ENCODE measurements around the gene GOLGA6L26. TPM values are rescaled to one million over a fixed set of nuclear protein-coding genes. Genes with fewer than 3 reads are reported as not detected.
"Not testable (repeated sequence)": the region's sequence is repeated elsewhere in the genome, so short reads cannot be mapped to it uniquely, and the experiment has no call there.

Gene GOLGA6L26
- total and polyA plus RNA-seq, 12 donors, result not detected

GRCh38 chr15:23303654-23304053 lies 30.3 kb downstream of the GOLGA6L26 start:
- intact Hi-C loops (cut with DNase I); H3K9me3 ChIP-seq (replicated peaks in 1 of 3); H3K27me3 ChIP-seq; H3K36me3 ChIP-seq (replicated peaks in 1 of 2): not testable (repeated sequence)
- WGBS, 4 donors, result 0% methylated on average over 3 to 43 of the region's 55 CpGs; no CpG with 5 or more reads in 1 of the 4 donors
- peak; percentile 26 to 48 for TF ChIP-seq POLR2A (IDR thresholded peaks at IDR 0.05)
- DNase-seq, result peak; percentile 22 to 76 (median 46)
- Histone ChIP-seq H3K4me3 (peak overlapping the region in 1 of 4 donors; percentile 63), H3K4me1 (replicated peaks in 1 of 2) (peaks cover 0 to 18% of the 10 kb centered on the region in 2 donors), H3K27ac (peak overlapping the region in 1 of 5 donors; percentile 92)

GRCh38 chr15:23303246-23303645 lies 30.8 kb downstream of the GOLGA6L26 start:
- DNase-seq; H3K27me3 ChIP-seq; H3K9me3 ChIP-seq (replicated peaks in 1 of 3); intact Hi-C loops (cut with DNase I); H3K27ac ChIP-seq; H3K36me3 ChIP-seq (replicated peaks in 1 of 2): not testable (repeated sequence)
- H3K4me1 ChIP-seq (replicated peaks in 1 of 2), result peaks cover 0 to 18% of the 10 kb centered on the region in 2 donors
- H3K4me3 ChIP-seq, result peak overlapping the region in 1 of 4 donors; percentile 16
- no CpG with 5 or more reads among the region's 33 CpGs for WGBS, 4 donors

Small RNA genes lying within 50 kb of the gene (small RNA-seq; reads per million reads assigned to genes)
- 0 reads per million in 2 donors for gene RN7SL536P

Other genes with a start within 250 kb of the GOLGA6L26 start
- not detected for gene GOLGA6L1, start 197.4 kb downstream of the GOLGA6L26 start, total RNA-seq
- not detected for gene GOLGA6L1, start 197.4 kb downstream of the GOLGA6L26 start, polyA plus RNA-seq
- under 1 TPM; 0.11 to 0.36 (median 0.20) TPM for gene GOLGA8S, start 20.6 kb upstream of the GOLGA6L26 start, total RNA-seq
- gene GOLGA8S, start 20.6 kb upstream of the GOLGA6L26 start, polyA plus RNA-seq, result under 1 TPM; 0.05 to 0.10 (median 0.08) TPM
- not detected for gene GOLGA6L2, start 113.0 kb upstream of the GOLGA6L26 start, total RNA-seq
- gene GOLGA6L2, start 113.0 kb upstream of the GOLGA6L26 start, polyA plus RNA-seq, result under 1 TPM in 2 of 3 donors, not detected in 1; 0.16 to 0.24 TPM
- gene MKRN3, start 231.5 kb upstream of the GOLGA6L26 start, total RNA-seq, result 1 to 10 TPM in 1 of 9 donors, under 1 TPM in 2, not detected in 6; 0.19 to 3.9 (median 0.52) TPM
- gene MKRN3, start 231.5 kb upstream of the GOLGA6L26 start, polyA plus RNA-seq, result under 1 TPM in 2 of 3 donors, not detected in 1; 0.20 to 0.24 TPM

Measured in adrenal gland (tissue), 12 donors.